ENCODE data around the gene CBR3.

DNA sequence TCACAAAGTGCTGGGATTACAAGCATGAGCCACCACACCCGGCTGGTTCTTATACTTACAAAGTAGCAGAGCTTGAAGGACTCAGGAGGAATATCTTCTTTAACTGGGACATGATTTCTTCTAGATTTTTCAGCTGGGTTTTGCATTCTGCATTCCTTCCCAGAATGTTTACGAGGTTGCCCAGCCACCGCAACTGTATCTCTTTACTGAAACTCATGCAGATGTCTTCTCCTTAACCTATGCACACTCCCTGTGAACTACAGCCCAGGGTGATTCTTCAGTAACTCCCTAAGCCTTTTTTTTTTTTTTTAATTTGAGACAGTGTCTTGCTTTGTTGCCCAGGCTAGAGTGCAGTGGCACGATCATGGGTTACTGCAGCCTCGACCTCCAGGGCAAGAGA lies 13.0 kb downstream of the CBR3 start:
- TF ChIP-seq, protein P1, sequence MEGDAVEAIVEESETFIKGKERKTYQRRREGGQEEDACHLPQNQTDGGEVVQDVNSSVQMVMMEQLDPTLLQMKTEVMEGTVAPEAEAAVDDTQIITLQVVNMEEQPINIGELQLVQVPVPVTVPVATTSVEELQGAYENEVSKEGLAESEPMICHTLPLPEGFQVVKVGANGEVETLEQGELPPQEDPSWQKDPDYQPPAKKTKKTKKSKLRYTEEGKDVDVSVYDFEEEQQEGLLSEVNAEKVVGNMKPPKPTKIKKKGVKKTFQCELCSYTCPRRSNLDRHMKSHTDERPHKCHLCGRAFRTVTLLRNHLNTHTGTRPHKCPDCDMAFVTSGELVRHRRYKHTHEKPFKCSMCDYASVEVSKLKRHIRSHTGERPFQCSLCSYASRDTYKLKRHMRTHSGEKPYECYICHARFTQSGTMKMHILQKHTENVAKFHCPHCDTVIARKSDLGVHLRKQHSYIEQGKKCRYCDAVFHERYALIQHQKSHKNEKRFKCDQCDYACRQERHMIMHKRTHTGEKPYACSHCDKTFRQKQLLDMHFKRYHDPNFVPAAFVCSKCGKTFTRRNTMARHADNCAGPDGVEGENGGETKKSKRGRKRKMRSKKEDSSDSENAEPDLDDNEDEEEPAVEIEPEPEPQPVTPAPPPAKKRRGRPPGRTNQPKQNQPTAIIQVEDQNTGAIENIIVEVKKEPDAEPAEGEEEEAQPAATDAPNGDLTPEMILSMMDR (tag by site-specific recombination; IDR thresholded peaks at IDR 0.05): no peak
- TF ChIP-seq, protein P2, sequence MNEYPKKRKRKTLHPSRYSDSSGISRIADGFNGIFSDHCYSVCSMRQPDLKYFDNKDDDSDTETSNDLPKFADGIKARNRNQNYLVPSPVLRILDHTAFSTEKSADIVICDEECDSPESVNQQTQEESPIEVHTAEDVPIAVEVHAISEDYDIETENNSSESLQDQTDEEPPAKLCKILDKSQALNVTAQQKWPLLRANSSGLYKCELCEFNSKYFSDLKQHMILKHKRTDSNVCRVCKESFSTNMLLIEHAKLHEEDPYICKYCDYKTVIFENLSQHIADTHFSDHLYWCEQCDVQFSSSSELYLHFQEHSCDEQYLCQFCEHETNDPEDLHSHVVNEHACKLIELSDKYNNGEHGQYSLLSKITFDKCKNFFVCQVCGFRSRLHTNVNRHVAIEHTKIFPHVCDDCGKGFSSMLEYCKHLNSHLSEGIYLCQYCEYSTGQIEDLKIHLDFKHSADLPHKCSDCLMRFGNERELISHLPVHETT (tag by site-specific recombination; IDR thresholded peaks at IDR 0.05): no peak
- TF ChIP-seq, protein P3, sequence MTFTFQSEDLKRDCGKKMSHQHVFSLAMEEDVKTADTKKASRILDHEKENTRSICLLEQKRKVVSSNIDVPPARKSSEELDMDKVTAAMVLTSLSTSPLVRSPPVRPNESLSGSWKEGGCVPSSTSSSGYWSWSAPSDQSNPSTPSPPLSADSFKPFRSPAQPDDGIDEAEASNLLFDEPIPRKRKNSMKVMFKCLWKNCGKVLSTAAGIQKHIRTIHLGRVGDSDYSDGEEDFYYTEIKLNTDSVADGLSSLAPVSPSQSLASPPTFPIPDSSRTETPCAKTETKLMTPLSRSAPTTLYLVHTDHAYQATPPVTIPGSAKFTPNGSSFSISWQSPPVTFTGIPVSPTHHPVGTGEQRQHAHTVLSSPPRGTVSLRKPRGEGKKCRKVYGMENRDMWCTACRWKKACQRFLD (tag by site-specific recombination; IDR thresholded peaks at IDR 0.05): no peak
- TF ChIP-seq KLF10 (tag by site-specific recombination; IDR thresholded peaks at IDR 0.05) (no peak), YY1 (tag by site-specific recombination; IDR thresholded peaks at IDR 0.05) (no peak), ZNF274 (IDR thresholded peaks at IDR 0.05; ENCODE audit: low read length) (no peak), ZNF274 (tag by site-specific recombination; IDR thresholded peaks at IDR 0.05; ENCODE audit: borderline replicate concordance) (no peak), KLF1 (tag by site-specific recombination; IDR thresholded peaks at IDR 0.05) (no peak), MYNN (tag by site-specific recombination; IDR thresholded peaks at IDR 0.05; ENCODE audit: borderline replicate concordance) (no peak), ZNF530 (tag by site-specific recombination; IDR thresholded peaks at IDR 0.05; ENCODE audit: low read depth) (no peak)
- TF ChIP-seq, protein P4, sequence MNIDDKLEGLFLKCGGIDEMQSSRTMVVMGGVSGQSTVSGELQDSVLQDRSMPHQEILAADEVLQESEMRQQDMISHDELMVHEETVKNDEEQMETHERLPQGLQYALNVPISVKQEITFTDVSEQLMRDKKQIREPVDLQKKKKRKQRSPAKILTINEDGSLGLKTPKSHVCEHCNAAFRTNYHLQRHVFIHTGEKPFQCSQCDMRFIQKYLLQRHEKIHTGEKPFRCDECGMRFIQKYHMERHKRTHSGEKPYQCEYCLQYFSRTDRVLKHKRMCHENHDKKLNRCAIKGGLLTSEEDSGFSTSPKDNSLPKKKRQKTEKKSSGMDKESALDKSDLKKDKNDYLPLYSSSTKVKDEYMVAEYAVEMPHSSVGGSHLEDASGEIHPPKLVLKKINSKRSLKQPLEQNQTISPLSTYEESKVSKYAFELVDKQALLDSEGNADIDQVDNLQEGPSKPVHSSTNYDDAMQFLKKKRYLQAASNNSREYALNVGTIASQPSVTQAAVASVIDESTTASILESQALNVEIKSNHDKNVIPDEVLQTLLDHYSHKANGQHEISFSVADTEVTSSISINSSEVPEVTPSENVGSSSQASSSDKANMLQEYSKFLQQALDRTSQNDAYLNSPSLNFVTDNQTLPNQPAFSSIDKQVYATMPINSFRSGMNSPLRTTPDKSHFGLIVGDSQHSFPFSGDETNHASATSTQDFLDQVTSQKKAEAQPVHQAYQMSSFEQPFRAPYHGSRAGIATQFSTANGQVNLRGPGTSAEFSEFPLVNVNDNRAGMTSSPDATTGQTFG (tag by site-specific recombination; IDR thresholded peaks at IDR 0.05; ENCODE audit: borderline replicate concordance): no peak
- TF ChIP-seq, protein P5, sequence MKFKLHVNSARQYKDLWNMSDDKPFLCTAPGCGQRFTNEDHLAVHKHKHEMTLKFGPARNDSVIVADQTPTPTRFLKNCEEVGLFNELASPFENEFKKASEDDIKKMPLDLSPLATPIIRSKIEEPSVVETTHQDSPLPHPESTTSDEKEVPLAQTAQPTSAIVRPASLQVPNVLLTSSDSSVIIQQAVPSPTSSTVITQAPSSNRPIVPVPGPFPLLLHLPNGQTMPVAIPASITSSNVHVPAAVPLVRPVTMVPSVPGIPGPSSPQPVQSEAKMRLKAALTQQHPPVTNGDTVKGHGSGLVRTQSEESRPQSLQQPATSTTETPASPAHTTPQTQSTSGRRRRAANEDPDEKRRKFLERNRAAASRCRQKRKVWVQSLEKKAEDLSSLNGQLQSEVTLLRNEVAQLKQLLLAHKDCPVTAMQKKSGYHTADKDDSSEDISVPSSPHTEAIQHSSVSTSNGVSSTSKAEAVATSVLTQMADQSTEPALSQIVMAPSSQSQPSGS (tag by site-specific recombination; IDR thresholded peaks at IDR 0.05; ENCODE audit: low read depth): no peak
